ENCODE measurements around the gene TBC1D1. TPM values are rescaled to one million over a fixed set of nuclear protein-coding genes. Genes with fewer than 3 reads are reported as not detected.

TBC1D1 gene
- total RNA-seq, 4 donors from 2014 or later: 66.2 to 120 (median 87.9) TPM

- H3K36me3 ChIP-seq: no peaks in the 10 kb centered on the region
- no peak for TF ChIP-seq POLR2A (IDR thresholded peaks at IDR 0.05)
- TF ChIP-seq CTCF (IDR thresholded peaks at IDR 0.05): no peak
- DNase-seq: no peak
Observed at GRCh38 chr4:37938208-37938607, 47.3 kb downstream of the TBC1D1 start.

GRCh38 chr4:37946503-37947179 is 55.8 kb downstream of the TBC1D1 start:
- TF ChIP-seq POLR2A (IDR thresholded peaks at IDR 0.05) (no peak), CTCF (IDR thresholded peaks at IDR 0.05) (no peak)
- DNase-seq: no peak
- no peak overlapping the region for H3K27ac ChIP-seq

More at GRCh38 chr4:37938208-37938607, 47.3 kb downstream of the TBC1D1 start:
- no peaks in the 10 kb centered on the region for H3K27me3 ChIP-seq
- no peaks in the 10 kb centered on the region for H3K4me1 ChIP-seq
- no peak overlapping the region for H3K4me3 ChIP-seq
- no peak overlapping the region for H3K27ac ChIP-seq
- H3K9me3 ChIP-seq: no peaks in the 10 kb centered on the region

DNA sequence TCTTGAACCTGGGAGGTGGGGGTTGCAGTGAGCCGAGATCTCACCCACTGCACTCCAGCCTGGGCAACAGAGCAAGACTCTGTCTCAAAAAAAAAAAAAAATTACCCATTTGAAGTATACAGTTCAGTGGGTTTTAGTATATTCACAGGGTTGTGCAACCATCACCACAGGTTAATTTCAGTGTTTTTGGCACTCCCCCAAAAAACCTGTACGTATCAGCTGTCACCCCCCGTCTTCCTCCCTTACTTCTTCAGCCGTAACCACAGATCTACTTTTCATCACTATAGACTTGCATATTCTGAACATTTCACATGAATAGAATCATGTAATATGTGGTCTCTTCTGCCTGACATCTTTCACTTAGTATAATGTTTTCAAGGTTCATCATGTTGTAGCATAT is 57.7 kb downstream of the TBC1D1 start:
- no peak for DNase-seq
- Histone ChIP-seq H3K27me3 (no peaks in the 10 kb centered on the region), H3K27ac (no peak overlapping the region), H3K36me3 (no peaks in the 10 kb centered on the region), H3K4me3 (no peak overlapping the region), H3K9me3 (no peaks in the 10 kb centered on the region), H3K4me1 (no peaks in the 10 kb centered on the region)
- no peak for TF ChIP-seq CTCF (IDR thresholded peaks at IDR 0.05)
- TF ChIP-seq POLR2A (IDR thresholded peaks at IDR 0.05): no peak

More at GRCh38 chr4:37946503-37947179, 55.8 kb downstream of the TBC1D1 start:
- Histone ChIP-seq H3K4me1 (no peaks in the 10 kb centered on the region), H3K9me3 (no peaks in the 10 kb centered on the region), H3K4me3 (no peak overlapping the region), H3K36me3 (no peaks in the 10 kb centered on the region), H3K27me3 (no peaks in the 10 kb centered on the region)

- Histone ChIP-seq H3K9me3 (no peaks in the 10 kb centered on the region), H3K4me3 (no peak overlapping the region), H3K4me1 (no peaks in the 10 kb centered on the region), H3K27me3 (no peaks in the 10 kb centered on the region), H3K36me3 (no peaks in the 10 kb centered on the region), H3K27ac (no peak overlapping the region)
- TF ChIP-seq POLR2A (IDR thresholded peaks at IDR 0.05): no peak
- no peak for TF ChIP-seq CTCF (IDR thresholded peaks at IDR 0.05)
- no peak for DNase-seq
Observed at GRCh38 chr4:37949636-37950426, 58.9 kb downstream of the TBC1D1 start.

- no peak for DNase-seq
- H3K36me3 ChIP-seq: no peaks in the 10 kb centered on the region
- H3K27me3 ChIP-seq: no peaks in the 10 kb centered on the region
- no peak overlapping the region for H3K4me3 ChIP-seq
- no peaks in the 10 kb centered on the region for H3K4me1 ChIP-seq
- no peaks in the 10 kb centered on the region for H3K9me3 ChIP-seq
- TF ChIP-seq CTCF (IDR thresholded peaks at IDR 0.05) (no peak), POLR2A (IDR thresholded peaks at IDR 0.05) (no peak)
- H3K27ac ChIP-seq: no peak overlapping the region
Observed at GRCh38 chr4:37951461-37952352, 60.8 kb downstream of the TBC1D1 start.
